GM10248 (cell line): ENCODE measurements around the gene RBM44.
"Not testable (repeated sequence)": the region's sequence is repeated elsewhere in the genome, so short reads cannot be mapped to it uniquely, and the experiment has no call there.

Source experiments
- CTCF ChIA-PET: fragments of 300-600 bp; sonication (Branson Sonifier 250); formaldehyde crosslinking; extraction: SDS; loops from one replicate; lab custom pipeline; 2021; ENCODE audit warnings: antibody characterized with exemption; lab: Yijun Ruan, JAX
- POLR2A ChIA-PET: fragments of 350-650 bp; sonication (Branson Sonifier 250); formaldehyde crosslinking; extraction: SDS; loops from one replicate; lab custom pipeline; 2020; ENCODE audit warnings: antibody characterized with exemption; lab: Yijun Ruan, JAX
- DNase-seq: peaks from one replicate; pipeline ENCODE4 v3.0.0; 2012; ENCODE audit errors: extremely low spot score
- TF ChIP-seq, protein P1 (sequence below): IDR thresholded peaks from 2 replicates; pipeline ENCODE4 v1.5.1; 2012; ENCODE audit warnings: mild to moderate bottlenecking, low read depth; ENCODE audit errors: extremely low read depth, missing control alignments, control extremely low read depth

RBM44 gene, protein sequence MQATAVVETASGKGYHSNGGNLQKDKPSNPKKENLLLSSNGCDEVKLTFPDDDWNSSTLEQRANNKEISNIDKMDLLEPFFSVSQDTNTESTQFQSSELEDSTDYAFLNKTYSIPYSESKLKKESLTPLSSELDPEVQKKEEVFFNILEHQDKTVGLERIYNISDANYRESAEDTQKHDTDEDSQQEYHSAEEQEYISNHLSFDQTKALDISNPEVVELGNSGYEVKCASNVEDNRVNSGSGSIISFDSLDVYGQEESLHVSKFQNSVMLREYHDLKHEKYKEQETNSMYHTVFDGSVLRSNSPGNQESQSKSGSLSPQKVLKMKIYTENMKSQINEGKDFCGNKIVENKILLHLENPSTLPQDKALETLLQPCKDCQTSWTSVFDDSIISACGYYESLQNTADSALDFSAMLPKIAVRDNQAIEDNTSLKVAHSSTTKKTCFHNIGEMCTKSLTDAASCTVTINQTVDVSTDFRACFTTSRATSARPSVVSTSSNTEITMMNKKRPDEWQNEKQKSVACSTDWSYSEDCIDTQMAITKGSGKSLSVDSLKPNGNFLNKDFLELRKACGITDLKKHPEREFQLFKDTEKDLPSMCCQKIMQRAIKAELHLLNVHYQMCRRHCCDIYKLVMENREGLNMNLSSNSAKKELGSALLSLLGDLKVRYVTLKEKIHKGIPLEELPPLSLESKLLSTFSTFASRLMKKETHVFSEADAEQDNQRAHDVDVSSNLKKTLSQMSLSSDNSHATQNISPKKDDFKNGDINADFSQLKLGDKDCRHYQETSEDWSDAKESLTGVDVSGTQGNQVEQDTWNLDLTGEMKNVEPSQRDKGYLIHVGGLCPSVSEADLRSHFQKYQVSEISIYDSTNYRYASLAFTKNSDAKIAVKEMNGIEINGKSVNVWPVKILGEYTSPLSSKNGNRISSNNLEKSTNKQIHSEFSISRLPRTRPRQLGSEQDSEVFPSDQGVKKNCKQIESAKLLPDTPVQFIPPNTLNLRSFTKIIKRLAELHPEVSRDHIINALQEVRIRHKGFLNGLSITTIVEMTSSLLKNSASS

DNA sequence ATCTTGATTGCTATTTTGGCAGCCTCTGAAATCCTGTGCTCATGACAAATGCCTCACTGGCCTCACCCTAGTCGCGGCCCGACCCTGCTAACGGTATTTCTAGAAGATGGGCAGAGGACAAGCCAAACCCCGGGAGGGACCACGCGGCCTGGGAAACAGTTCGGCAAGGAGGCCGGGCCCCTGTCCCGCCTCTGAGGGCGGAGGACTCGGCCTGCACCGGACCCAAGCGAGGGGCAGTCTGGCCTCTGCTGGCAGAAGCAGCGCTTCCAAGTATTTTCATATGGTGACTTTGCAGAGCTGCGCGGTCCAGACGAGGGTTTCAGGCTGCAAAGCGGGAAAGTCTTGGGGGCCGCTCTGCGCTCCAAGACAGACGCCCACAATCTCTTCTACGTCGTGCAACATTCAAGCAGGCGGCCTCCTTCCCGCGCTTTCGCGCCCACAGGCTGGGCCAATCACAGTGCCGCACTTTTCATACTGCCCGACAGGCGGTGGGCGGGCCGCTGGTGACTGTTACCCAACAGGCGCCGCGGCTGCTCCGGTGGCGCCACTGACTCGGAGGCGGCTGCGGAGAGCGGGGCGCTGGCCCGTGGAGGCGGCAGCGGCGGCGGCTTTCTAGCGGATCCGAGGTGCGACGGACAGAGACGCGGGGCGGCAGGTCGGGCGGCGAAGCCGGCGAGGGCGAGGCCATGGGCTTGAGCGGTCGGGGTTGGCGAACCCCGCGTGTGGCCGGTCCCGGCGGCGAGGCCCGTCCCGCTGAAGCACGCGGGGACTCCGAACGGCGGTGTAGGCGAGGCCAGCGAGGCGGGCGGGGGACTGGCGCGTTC, at the start of gene RBM44:
TSS of gene RBM44 (plus strand) at position 544 of the 824 bp plus-strand sequence. CDS start 14,831 bp downstream, outside the sequence.
- TF ChIP-seq, protein P1, sequence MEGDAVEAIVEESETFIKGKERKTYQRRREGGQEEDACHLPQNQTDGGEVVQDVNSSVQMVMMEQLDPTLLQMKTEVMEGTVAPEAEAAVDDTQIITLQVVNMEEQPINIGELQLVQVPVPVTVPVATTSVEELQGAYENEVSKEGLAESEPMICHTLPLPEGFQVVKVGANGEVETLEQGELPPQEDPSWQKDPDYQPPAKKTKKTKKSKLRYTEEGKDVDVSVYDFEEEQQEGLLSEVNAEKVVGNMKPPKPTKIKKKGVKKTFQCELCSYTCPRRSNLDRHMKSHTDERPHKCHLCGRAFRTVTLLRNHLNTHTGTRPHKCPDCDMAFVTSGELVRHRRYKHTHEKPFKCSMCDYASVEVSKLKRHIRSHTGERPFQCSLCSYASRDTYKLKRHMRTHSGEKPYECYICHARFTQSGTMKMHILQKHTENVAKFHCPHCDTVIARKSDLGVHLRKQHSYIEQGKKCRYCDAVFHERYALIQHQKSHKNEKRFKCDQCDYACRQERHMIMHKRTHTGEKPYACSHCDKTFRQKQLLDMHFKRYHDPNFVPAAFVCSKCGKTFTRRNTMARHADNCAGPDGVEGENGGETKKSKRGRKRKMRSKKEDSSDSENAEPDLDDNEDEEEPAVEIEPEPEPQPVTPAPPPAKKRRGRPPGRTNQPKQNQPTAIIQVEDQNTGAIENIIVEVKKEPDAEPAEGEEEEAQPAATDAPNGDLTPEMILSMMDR, result no peak
- no peak for DNase-seq
- CTCF ChIA-PET, result no interaction called here
- POLR2A ChIA-PET, result no interaction called here

GRCh38 chr2:237749002-237749401, 49.6 kb upstream of the RBM44 start:
- CTCF ChIA-PET, result interaction anchor here (7.6 to 11.2 kb wide), 2 partner anchors 19 to 77 kb away, joined by 113 to 212 read pairs; no protein-coding TSS in a partner anchor
- POLR2A ChIA-PET, result no interaction called here
- TF ChIP-seq, protein P1, result no peak
- DNase-seq, result no peak

GRCh38 chr2:237749961-237750360, 48.6 kb upstream of the RBM44 start:
- TF ChIP-seq, protein P1, result no peak
- no peak for DNase-seq
- CTCF ChIA-PET, result interaction anchor here (0.9 kb wide), 1 partner anchor 76 kb away, joined by 3 read pairs; no protein-coding TSS in a partner anchor
- POLR2A ChIA-PET, result interaction anchor here (0.7 kb wide), 1 partner anchor 1190 kb away, joined by 7 read pairs; no protein-coding TSS in a partner anchor

DNA sequence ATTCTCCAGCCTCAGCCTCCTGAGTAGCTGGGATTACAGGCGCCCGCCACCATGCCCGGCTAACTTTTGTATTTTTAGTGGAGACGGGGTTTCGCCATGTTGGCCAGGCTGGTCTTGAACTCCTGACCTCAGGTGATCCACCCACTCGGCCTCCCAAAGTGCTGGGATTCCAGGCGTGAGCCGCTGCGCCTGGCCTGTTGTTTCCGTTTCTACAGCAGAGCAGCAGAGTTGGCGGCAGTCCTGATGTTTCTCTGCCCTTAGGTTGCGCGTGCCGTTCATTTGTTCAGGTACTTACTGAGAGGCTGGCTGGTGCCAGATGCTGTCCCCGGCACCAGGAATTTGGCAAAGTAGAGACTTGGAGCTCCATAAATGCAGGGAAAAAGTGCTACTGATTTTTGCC, 48.1 kb upstream of the RBM44 start:
- DNase-seq, result not testable (repeated sequence)
- ChIA-PET CTCF (interaction anchor here (0.9 kb wide), 1 partner anchor 77 kb away, joined by 3 read pairs; no protein-coding TSS in a partner anchor), POLR2A (interaction anchor here (0.7 kb wide), 1 partner anchor 1191 kb away, joined by 7 read pairs; no protein-coding TSS in a partner anchor)

DNA sequence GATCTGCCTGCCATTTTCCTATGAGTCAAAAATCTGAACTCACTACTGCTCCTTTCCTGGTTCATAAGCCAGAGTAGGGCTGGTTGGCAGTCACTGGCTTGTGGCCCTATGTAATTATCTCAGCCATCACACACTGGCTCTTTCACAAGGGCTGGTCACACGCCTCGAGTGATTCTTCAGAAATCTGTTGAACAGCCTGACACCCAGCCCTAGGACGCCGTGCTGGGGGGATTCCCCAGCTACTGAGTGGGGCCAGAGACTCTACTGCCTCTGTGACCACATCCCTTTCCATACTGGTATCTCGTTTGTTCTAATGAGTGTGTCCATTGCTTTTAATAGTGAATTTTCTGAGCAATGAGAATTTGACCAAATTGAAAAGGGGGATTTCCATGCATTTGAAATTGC, 45.8 kb upstream of the RBM44 start:
- ChIA-PET CTCF (interaction anchor here (1.0 to 5.4 kb wide), 5 partner anchors 8 to 80 kb away, joined by 3 to 49 read pairs (median 5); no protein-coding TSS in a partner anchor), POLR2A (no interaction called here)
- TF ChIP-seq, protein P1, result no peak
- DNase-seq, result peak; percentile 85

GRCh38 chr2:237754182-237754581, 44.4 kb upstream of the RBM44 start:
- TF ChIP-seq, protein P1, result no peak
- ChIA-PET POLR2A (no interaction called here), CTCF (interaction anchor here (0.9 to 5.4 kb wide), 7 partner anchors 10 to 157 kb away, joined by 3 to 49 read pairs (median 3); no protein-coding TSS in a partner anchor)
- DNase-seq, result no peak
